ENCODE data around the gene OR2H2.

Gene OR2H2

DNA sequence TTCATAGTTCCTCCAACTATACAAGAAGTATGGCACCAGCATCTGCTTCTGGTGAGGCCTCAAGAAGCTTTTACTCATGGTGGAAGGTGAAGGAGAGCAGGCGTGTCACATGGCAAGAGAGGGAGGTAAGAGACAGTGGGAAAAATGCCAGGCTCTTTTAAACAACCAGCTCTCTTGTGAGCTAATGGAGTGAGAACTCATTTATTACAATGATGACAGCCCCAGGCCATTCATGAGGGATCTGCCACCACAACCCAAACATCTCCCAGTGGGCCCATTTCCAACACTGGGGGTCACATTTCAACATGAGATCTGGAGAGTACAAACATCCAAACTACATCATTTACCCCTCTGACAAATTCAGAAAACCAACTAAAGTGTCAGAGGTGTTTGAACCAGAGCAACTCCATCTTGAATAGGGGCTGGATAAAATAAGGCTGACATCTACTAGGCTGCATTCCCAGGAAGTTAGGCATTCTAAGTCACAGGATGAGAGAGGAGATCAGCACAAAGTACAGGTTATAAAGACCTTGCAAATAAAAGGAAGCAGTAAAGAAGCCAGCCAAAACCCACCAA lies 23.2 kb upstream of the OR2H2 start:
- H3K27me3 ChIP-seq (ENCODE audit: control insufficient read depth, insufficient read depth, low read length): no peaks in the 10 kb centered on the region
- no peak for DNase-seq (ENCODE audit: low read depth, low spot score)
- peaks cover 2% of the 10 kb centered on the region; the same call in 1 of the 2 replicates for H3K4me1 ChIP-seq (ENCODE audit: control insufficient read depth, insufficient read depth, low read length)
- no CpG with 5 or more reads among the region's 1 CpG for WGBS (ENCODE audit: insufficient coverage, insufficient read length)
- H3K36me3 ChIP-seq (ENCODE audit: control insufficient read depth, insufficient read depth, low read length): no peaks in the 10 kb centered on the region
- no peaks in the 10 kb centered on the region for H3K9me3 ChIP-seq (ENCODE audit: control insufficient read depth, insufficient read depth, low read length)
- no peak overlapping the region for H3K27ac ChIP-seq (ENCODE audit: low read length)
- no peak overlapping the region for H3K4me3 ChIP-seq (ENCODE audit: low read length)

DNA sequence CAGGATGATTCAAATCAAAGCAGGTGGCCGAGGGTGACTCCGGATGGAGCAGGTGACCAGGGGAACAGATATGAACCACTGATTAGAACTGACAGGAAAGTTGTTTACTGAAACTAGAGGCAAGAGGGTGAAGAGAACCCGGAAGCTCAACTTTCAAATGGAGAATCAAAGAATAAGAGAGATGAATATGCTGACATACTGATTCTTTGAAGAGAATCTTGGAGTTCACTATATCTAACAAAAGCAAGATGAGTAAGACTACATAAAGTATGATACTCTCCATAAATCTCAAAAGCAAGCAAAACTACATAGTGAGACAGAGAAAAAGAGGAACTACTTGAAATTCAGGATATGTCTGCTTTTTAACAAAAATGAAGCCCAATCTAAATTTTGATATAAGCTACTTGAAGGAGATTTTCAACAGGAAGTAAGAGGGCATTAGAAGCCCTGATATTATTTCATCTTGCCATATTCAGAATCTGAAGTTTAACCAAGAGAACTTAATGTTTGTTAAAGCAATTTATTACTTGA lies 21.4 kb upstream of the OR2H2 start:
- WGBS (ENCODE audit: insufficient coverage, insufficient read length): no CpG with 5 or more reads among the region's 3 CpGs
- no peak overlapping the region for H3K4me3 ChIP-seq (ENCODE audit: low read length)
- no peak for DNase-seq (ENCODE audit: low read depth, low spot score)

DNA sequence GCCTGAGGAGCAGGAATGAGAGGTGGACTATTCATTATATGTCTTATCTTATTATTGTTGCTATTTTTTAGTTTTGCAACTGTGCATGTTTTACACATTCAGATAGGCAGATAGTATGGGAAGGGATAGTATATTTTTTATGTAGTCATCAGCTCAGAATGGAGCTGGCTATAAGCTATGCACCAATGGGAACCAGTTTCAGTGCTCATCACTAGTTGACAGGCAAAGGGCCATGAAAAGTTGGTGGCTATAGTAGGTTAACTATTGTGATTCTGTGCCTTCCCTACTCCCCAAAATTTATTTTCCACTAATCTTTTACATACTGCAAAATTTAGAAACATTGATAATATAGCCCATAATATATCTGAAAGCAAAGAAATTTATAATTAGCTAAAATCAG lies 20.0 kb upstream of the OR2H2 start:
- H3K36me3 ChIP-seq (ENCODE audit: control insufficient read depth, insufficient read depth, low read length): no peaks in the 10 kb centered on the region
- no peak for DNase-seq (ENCODE audit: low read depth, low spot score)
- no peak overlapping the region for H3K4me3 ChIP-seq (ENCODE audit: low read length)
- H3K27me3 ChIP-seq (ENCODE audit: control insufficient read depth, insufficient read depth, low read length): no peaks in the 10 kb centered on the region
- H3K9me3 ChIP-seq (ENCODE audit: control insufficient read depth, insufficient read depth, low read length): no peaks in the 10 kb centered on the region
- H3K27ac ChIP-seq (ENCODE audit: low read length): no peak overlapping the region
- H3K4me1 ChIP-seq (ENCODE audit: control insufficient read depth, insufficient read depth, low read length): no peaks in the 10 kb centered on the region

More for the DNA sequence above, 21.4 kb upstream of the OR2H2 start:
- H3K27ac ChIP-seq (ENCODE audit: low read length): no peak overlapping the region
- H3K36me3 ChIP-seq (ENCODE audit: control insufficient read depth, insufficient read depth, low read length): no peaks in the 10 kb centered on the region
- H3K9me3 ChIP-seq (ENCODE audit: control insufficient read depth, insufficient read depth, low read length): no peaks in the 10 kb centered on the region
- no peaks in the 10 kb centered on the region for H3K27me3 ChIP-seq (ENCODE audit: control insufficient read depth, insufficient read depth, low read length)
- H3K4me1 ChIP-seq (ENCODE audit: control insufficient read depth, insufficient read depth, low read length): peaks cover under 1% of the 10 kb centered on the region; the same call in 1 of the 2 replicates

GRCh38 chr6:29566856-29567255 lies 18.1 kb upstream of the OR2H2 start:
- DNase-seq (ENCODE audit: low read depth, low spot score): no peak
- H3K4me1 ChIP-seq (ENCODE audit: control insufficient read depth, insufficient read depth, low read length): no peaks in the 10 kb centered on the region
- no CpG with 5 or more reads among the region's 5 CpGs for WGBS (ENCODE audit: insufficient coverage, insufficient read length)
- H3K36me3 ChIP-seq (ENCODE audit: control insufficient read depth, insufficient read depth, low read length): no peaks in the 10 kb centered on the region
- H3K27ac ChIP-seq (ENCODE audit: low read length): no peak overlapping the region
- no peak overlapping the region for H3K4me3 ChIP-seq (ENCODE audit: low read length)
- H3K27me3 ChIP-seq (ENCODE audit: control insufficient read depth, insufficient read depth, low read length): no peaks in the 10 kb centered on the region
- H3K9me3 ChIP-seq (ENCODE audit: control insufficient read depth, insufficient read depth, low read length): no peaks in the 10 kb centered on the region

DNA sequence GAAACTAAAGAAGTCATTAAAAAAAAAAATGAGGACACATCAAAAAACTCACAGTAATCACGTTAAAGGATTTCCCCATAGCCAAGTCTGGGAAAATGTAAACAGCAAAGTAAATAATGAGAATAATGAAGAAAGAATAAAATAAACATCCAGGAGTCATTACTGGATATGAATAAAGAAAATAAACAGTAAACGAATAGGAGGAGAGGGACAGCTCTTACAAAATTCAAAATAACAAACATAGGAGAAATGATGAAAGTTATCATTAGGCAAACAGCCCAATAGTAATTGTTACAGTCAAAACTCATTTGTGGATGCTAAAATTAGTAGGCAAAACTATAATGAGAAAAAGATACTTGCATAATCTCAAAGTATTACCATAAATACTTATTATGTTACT lies 17.4 kb upstream of the OR2H2 start:
- H3K4me1 ChIP-seq (ENCODE audit: control insufficient read depth, insufficient read depth, low read length): no peaks in the 10 kb centered on the region
- no peak overlapping the region for H3K4me3 ChIP-seq (ENCODE audit: low read length)
- no peak overlapping the region for H3K27ac ChIP-seq (ENCODE audit: low read length)
- no peaks in the 10 kb centered on the region for H3K36me3 ChIP-seq (ENCODE audit: control insufficient read depth, insufficient read depth, low read length)
- DNase-seq (ENCODE audit: low read depth, low spot score): no peak
- H3K9me3 ChIP-seq (ENCODE audit: control insufficient read depth, insufficient read depth, low read length): no peaks in the 10 kb centered on the region
- WGBS (ENCODE audit: insufficient coverage, insufficient read length): no CpG with 5 or more reads among the region's 2 CpGs
- H3K27me3 ChIP-seq (ENCODE audit: control insufficient read depth, insufficient read depth, low read length): no peaks in the 10 kb centered on the region

DNA sequence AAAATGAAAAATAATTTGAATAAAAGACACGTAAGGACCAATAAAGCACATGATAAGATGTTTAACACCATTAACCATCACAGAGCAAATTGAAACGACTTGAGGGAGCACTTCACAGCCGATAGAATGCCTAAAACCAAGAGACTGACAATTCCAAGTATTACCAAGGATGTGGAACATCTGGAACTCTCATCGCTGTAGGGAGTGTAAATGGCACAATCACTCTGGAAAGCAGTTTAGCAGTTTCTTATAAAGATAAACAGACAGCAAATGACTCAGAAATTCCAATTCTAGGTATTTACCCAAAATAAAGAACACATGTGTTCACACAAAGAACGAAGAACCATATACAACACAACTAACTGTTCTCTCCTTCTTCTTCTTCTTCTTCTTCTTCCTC lies 16.9 kb upstream of the OR2H2 start:
- H3K4me1 ChIP-seq (ENCODE audit: control insufficient read depth, insufficient read depth, low read length): no peaks in the 10 kb centered on the region
- no peak for DNase-seq (ENCODE audit: low read depth, low spot score)
- H3K27me3 ChIP-seq (ENCODE audit: control insufficient read depth, insufficient read depth, low read length): no peaks in the 10 kb centered on the region
- H3K27ac ChIP-seq (ENCODE audit: low read length): no peak overlapping the region
- no peaks in the 10 kb centered on the region for H3K9me3 ChIP-seq (ENCODE audit: control insufficient read depth, insufficient read depth, low read length)
- no peaks in the 10 kb centered on the region for H3K36me3 ChIP-seq (ENCODE audit: control insufficient read depth, insufficient read depth, low read length)
- H3K4me3 ChIP-seq (ENCODE audit: low read length): no peak overlapping the region
- no CpG with 5 or more reads among the region's 5 CpGs for WGBS (ENCODE audit: insufficient coverage, insufficient read length)

DNA sequence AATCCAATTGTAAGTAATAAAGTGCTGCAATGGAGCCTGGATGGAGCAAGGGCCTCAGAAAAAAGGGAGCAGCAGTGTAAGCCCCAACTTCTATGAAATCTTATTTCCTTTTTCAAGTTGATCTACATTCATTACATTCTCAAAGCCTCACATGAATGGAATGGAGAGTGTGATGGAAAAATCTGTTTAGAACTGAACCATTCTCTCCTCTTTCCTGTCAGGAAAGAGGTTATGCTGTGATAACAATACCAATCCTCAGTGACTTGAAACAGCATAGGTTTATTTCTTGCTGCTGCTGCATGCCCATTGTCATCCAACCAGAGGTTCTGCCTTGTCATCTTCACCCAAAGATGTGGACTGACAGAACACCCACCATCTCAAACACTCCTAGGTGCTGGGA lies 8.9 kb upstream of the OR2H2 start:
- Histone ChIP-seq H3K4me1 (ENCODE audit: control insufficient read depth, insufficient read depth, low read length) (no peaks in the 10 kb centered on the region), H3K9me3 (ENCODE audit: control insufficient read depth, insufficient read depth, low read length) (no peaks in the 10 kb centered on the region), H3K27ac (ENCODE audit: low read length) (no peak overlapping the region), H3K27me3 (ENCODE audit: control insufficient read depth, insufficient read depth, low read length) (no peaks in the 10 kb centered on the region), H3K36me3 (ENCODE audit: control insufficient read depth, insufficient read depth, low read length) (no peaks in the 10 kb centered on the region), H3K4me3 (ENCODE audit: low read length) (no peak overlapping the region)
- DNase-seq (ENCODE audit: low read depth, low spot score): no peak

DNA sequence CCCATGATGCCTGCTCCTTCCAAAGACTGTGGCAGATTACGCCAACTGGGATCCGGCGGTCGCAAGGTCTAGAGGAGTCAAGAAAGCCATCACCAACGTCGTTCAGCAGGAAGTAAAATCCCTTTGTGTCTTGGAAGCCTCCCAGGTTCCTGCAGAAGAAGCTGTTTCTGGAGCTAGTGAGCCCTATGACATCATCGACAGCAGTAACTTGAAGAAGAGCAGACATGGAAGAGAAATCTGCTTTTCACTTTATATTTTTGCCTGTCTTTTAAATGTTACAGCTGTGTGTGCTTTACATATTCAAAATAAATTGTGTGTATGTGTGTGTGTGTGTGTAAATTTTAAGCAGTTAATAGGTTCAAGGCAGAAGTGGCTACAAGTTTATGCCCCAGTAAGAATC lies 7.4 kb upstream of the OR2H2 start:
- Histone ChIP-seq H3K4me3 (ENCODE audit: low read length) (no peak overlapping the region), H3K27ac (ENCODE audit: low read length) (no peak overlapping the region), H3K4me1 (ENCODE audit: control insufficient read depth, insufficient read depth, low read length) (no peaks in the 10 kb centered on the region), H3K27me3 (ENCODE audit: control insufficient read depth, insufficient read depth, low read length) (no peaks in the 10 kb centered on the region), H3K9me3 (ENCODE audit: control insufficient read depth, insufficient read depth, low read length) (no peaks in the 10 kb centered on the region), H3K36me3 (ENCODE audit: control insufficient read depth, insufficient read depth, low read length) (no peaks in the 10 kb centered on the region)
- no CpG with 5 or more reads among the region's 7 CpGs for WGBS (ENCODE audit: insufficient coverage, insufficient read length)
- DNase-seq (ENCODE audit: low read depth, low spot score): no peak

- DNase-seq (ENCODE audit: low read depth, low spot score): peak; percentile 45
- Histone ChIP-seq H3K9me3 (ENCODE audit: control insufficient read depth, insufficient read depth, low read length) (no peaks in the 10 kb centered on the region), H3K4me1 (ENCODE audit: control insufficient read depth, insufficient read depth, low read length) (0 out of 2 replicates have a peak, but pooled peaks cover 2% of the 10 kb centered on the region), H3K36me3 (ENCODE audit: control insufficient read depth, insufficient read depth, low read length) (no peaks in the 10 kb centered on the region), H3K27ac (ENCODE audit: low read length) (no peak overlapping the region), H3K27me3 (ENCODE audit: control insufficient read depth, insufficient read depth, low read length) (no peaks in the 10 kb centered on the region), H3K4me3 (ENCODE audit: low read length) (no peak overlapping the region)
- WGBS (ENCODE audit: insufficient coverage, insufficient read length): no CpG with 5 or more reads among the region's 3 CpGs
Measured at GRCh38 chr6:29589423-29590048, 4.6 kb downstream of the OR2H2 start.

- WGBS (ENCODE audit: insufficient coverage, insufficient read length): no CpG with 5 or more reads among the region's 4 CpGs
- Histone ChIP-seq H3K27me3 (ENCODE audit: control insufficient read depth, insufficient read depth, low read length) (no peaks in the 10 kb centered on the region), H3K27ac (ENCODE audit: low read length) (no peak overlapping the region), H3K9me3 (ENCODE audit: control insufficient read depth, insufficient read depth, low read length) (no peaks in the 10 kb centered on the region), H3K4me3 (ENCODE audit: low read length) (no peak overlapping the region), H3K4me1 (ENCODE audit: control insufficient read depth, insufficient read depth, low read length) (0 out of 2 replicates have a peak, but pooled peaks cover 2% of the 10 kb centered on the region), H3K36me3 (ENCODE audit: control insufficient read depth, insufficient read depth, low read length) (no peaks in the 10 kb centered on the region)
- DNase-seq (ENCODE audit: low read depth, low spot score): no peak
Measured at GRCh38 chr6:29590218-29590808, 5.4 kb downstream of the OR2H2 start.

GRCh38 chr6:29591677-29592076 lies 6.8 kb downstream of the OR2H2 start:
- Histone ChIP-seq H3K27ac (ENCODE audit: low read length) (no peak overlapping the region), H3K36me3 (ENCODE audit: control insufficient read depth, insufficient read depth, low read length) (no peaks in the 10 kb centered on the region), H3K27me3 (ENCODE audit: control insufficient read depth, insufficient read depth, low read length) (no peaks in the 10 kb centered on the region), H3K9me3 (ENCODE audit: control insufficient read depth, insufficient read depth, low read length) (no peaks in the 10 kb centered on the region), H3K4me1 (ENCODE audit: control insufficient read depth, insufficient read depth, low read length) (0 out of 2 replicates have a peak, but pooled peaks cover 2% of the 10 kb centered on the region), H3K4me3 (ENCODE audit: low read length) (no peak overlapping the region)
- DNase-seq (ENCODE audit: low read depth, low spot score): no peak
- no CpG with 5 or more reads among the region's 2 CpGs for WGBS (ENCODE audit: insufficient coverage, insufficient read length)

All from iPS DF 6.9 (cell line).